Activated T-helper 17 cell treated with anti-CD3 and anti-CD28 coated beads, Interleukin-2, amount 50 U/mL, for 72 hours (primary cell): ENCODE results near the gene NEXN. TPM values are rescaled to one million over a fixed set of nuclear protein-coding genes. Genes with fewer than 3 reads are reported as not detected.
"Not testable (repeated sequence)": the region's sequence is repeated elsewhere in the genome, so short reads cannot be mapped to it uniquely, and the experiment has no call there.

ENCODE experiments used
- ATAC-seq: fragments of 150-1000 bp; cut with Tn5 transposase; replicated peaks from 2 replicates; pipeline ENCODE4 v1.10.0; 2021; ENCODE audit warnings: mild to moderate bottlenecking, moderate library complexity
- H3K27ac Mint-ChIP-seq: one replicate; pipeline ENCODE4 v1.8.0; 2022; ENCODE audit warnings: mixed read lengths
- H3K27me3 Mint-ChIP-seq: one replicate; pipeline ENCODE4 v1.8.0; 2022; ENCODE audit warnings: mixed read lengths
- H3K36me3 Mint-ChIP-seq: one replicate; pipeline ENCODE4 v1.8.0; 2022; ENCODE audit warnings: low read depth, mild to moderate bottlenecking, mixed read lengths
- H3K4me1 Mint-ChIP-seq: one replicate; pipeline ENCODE4 v1.8.0; 2022; ENCODE audit warnings: mixed read lengths
- H3K4me3 Mint-ChIP-seq: one replicate; pipeline ENCODE4 v1.8.0; 2022; ENCODE audit warnings: mild to moderate bottlenecking, mixed read lengths
- H3K9me3 Mint-ChIP-seq: one replicate; pipeline ENCODE4 v1.8.0; 2022; ENCODE audit warnings: mixed read lengths
- total RNA-seq, 2 donors: library from RNA; stranded (reverse); gene quantifications; one replicate each; pipeline ENCODE4 v1.2.3, GENCODE V29; 2022

Gene NEXN
- total RNA-seq, 2 donors from 2014 or later: 0.24 TPM; not detected in 1

DNA sequence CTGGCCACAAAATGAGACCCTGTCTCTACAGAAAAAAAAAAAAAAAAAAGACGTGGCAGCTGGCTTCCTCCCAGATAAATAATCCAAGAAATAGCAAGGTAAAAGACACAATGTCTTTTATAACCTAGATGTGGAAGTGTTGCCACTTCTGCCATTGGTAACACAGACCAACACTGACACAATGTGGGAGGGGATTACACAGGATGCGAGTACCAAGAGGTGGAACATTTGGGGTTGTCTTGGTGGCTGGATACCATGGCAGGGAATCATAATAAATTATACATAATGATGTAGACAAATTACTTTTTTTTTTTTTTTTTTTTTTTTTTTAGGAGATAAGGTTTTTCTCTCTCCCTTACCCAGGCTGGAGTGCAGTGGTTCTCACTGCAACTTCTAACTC is 6.0 kb upstream of the NEXN start:
- H3K4me1 Mint-ChIP-seq: no peaks in the 10 kb centered on the region
- H3K36me3 Mint-ChIP-seq: peaks cover 12% of the 10 kb centered on the region
- H3K27me3 Mint-ChIP-seq: peaks cover 7% of the 10 kb centered on the region
- no peak overlapping the region for H3K27ac Mint-ChIP-seq
- H3K9me3 Mint-ChIP-seq: no peaks in the 10 kb centered on the region
- H3K4me3 Mint-ChIP-seq: no peak overlapping the region
- ATAC-seq: no peak

- H3K4me1 Mint-ChIP-seq: peaks cover 5% of the 10 kb centered on the region
- no peaks in the 10 kb centered on the region for H3K9me3 Mint-ChIP-seq
- H3K36me3 Mint-ChIP-seq: peaks cover 4% of the 10 kb centered on the region
- H3K4me3 Mint-ChIP-seq: peak overlapping the region; percentile 63
- ATAC-seq: peak; percentile 50
- H3K27me3 Mint-ChIP-seq: peaks cover 11% of the 10 kb centered on the region
- no peak overlapping the region for H3K27ac Mint-ChIP-seq
Measured at GRCh38 chr1:77888781-77889642, 588 bp downstream of the NEXN start.

GRCh38 chr1:77889671-77890070 is 1.2 kb downstream of the NEXN start:
- H3K27me3 Mint-ChIP-seq: peaks cover 11% of the 10 kb centered on the region
- no peak for ATAC-seq
- no peaks in the 10 kb centered on the region for H3K36me3 Mint-ChIP-seq
- no peaks in the 10 kb centered on the region for H3K9me3 Mint-ChIP-seq
- H3K4me3 Mint-ChIP-seq: peak overlapping the region; percentile 63
- H3K27ac Mint-ChIP-seq: no peak overlapping the region
- peaks cover 5% of the 10 kb centered on the region for H3K4me1 Mint-ChIP-seq

DNA sequence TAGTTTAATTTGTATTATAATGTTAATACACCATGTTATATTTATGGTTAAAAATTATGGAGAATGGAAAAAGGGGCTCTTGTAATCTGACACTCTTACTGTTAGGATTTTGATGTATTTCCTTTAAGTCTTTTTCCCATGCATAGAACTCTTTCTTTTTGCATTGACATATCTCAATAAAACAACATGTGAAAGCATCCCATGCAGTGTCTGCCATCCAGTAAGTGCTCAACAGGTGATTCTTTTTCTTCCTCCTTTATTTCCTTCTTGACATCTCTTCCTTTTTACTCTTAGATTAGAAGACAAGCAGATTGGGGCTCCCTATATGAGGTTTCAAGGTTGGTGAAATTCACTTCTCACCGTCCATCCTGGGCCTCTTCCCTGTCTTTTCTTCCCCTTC is 2.8 kb downstream of the NEXN start:
- H3K36me3 Mint-ChIP-seq: no peaks in the 10 kb centered on the region
- peaks cover 5% of the 10 kb centered on the region for H3K4me1 Mint-ChIP-seq
- H3K4me3 Mint-ChIP-seq: no peak overlapping the region
- no peaks in the 10 kb centered on the region for H3K9me3 Mint-ChIP-seq
- no peak for ATAC-seq
- peaks cover 11% of the 10 kb centered on the region for H3K27me3 Mint-ChIP-seq
- H3K27ac Mint-ChIP-seq: no peak overlapping the region

GRCh38 chr1:77899647-77900320 is 11.4 kb downstream of the NEXN start:
- H3K27ac Mint-ChIP-seq: no peak overlapping the region
- H3K9me3 Mint-ChIP-seq: no peaks in the 10 kb centered on the region
- H3K4me1 Mint-ChIP-seq: no peaks in the 10 kb centered on the region
- H3K4me3 Mint-ChIP-seq: no peak overlapping the region
- H3K36me3 Mint-ChIP-seq: no peaks in the 10 kb centered on the region
- no peak for ATAC-seq
- H3K27me3 Mint-ChIP-seq: no peaks in the 10 kb centered on the region

DNA sequence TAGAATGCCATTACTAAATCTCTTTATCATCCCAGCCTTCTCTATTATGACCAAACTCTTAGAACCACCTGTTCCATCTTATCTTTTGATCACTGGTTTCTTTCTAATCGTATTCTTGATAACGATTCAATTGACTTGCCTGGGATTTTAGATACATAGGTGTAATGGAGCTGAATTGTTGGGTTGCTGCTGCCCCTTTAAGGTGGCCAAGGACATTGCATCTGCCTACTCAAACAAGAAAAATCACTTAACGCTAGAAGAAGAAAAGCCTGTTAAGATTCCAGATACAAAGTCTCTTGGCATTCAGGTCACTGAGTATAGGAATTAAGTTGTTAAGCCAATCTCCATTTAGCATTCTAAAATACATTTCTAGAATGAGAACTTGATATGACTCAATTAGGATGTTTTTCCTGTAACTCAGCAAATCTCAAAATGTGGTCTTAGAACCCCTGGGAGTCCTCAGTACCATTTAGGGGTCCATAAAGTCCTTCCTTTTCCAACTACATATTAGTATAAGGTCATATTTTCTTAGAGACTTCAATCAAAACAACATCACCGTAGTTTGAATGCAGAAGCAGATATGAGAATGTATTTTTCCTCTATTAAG is 12.4 kb downstream of the NEXN start:
- H3K27ac Mint-ChIP-seq: no peak overlapping the region
- ATAC-seq: no peak
- H3K4me1 Mint-ChIP-seq: no peaks in the 10 kb centered on the region
- no peaks in the 10 kb centered on the region for H3K9me3 Mint-ChIP-seq
- H3K4me3 Mint-ChIP-seq: no peak overlapping the region
- H3K36me3 Mint-ChIP-seq: no peaks in the 10 kb centered on the region
- H3K27me3 Mint-ChIP-seq: no peaks in the 10 kb centered on the region

DNA sequence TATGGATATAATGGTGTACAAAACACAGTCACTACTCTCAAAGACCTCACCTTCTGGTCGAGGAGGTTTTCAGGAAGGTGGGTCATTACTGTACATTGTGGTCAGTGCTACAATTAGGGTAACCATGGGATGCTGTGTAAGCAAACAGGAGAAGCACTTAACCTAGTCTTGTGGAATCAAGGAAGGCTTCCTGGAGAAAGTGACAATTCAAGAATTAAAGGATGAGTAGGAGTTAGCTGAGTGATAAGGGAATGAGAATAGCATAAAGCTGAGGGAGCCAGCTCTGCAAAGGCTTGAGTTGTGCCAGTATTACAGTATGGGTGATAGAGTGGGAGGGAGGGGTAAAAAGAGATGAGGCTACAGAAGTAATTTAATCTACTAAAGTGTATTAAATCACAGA is 17.2 kb downstream of the NEXN start:
- ATAC-seq: no peak
- H3K9me3 Mint-ChIP-seq: no peaks in the 10 kb centered on the region
- H3K4me3 Mint-ChIP-seq: no peak overlapping the region
- H3K4me1 Mint-ChIP-seq: no peaks in the 10 kb centered on the region
- H3K27me3 Mint-ChIP-seq: no peaks in the 10 kb centered on the region
- no peaks in the 10 kb centered on the region for H3K36me3 Mint-ChIP-seq
- H3K27ac Mint-ChIP-seq: no peak overlapping the region

DNA sequence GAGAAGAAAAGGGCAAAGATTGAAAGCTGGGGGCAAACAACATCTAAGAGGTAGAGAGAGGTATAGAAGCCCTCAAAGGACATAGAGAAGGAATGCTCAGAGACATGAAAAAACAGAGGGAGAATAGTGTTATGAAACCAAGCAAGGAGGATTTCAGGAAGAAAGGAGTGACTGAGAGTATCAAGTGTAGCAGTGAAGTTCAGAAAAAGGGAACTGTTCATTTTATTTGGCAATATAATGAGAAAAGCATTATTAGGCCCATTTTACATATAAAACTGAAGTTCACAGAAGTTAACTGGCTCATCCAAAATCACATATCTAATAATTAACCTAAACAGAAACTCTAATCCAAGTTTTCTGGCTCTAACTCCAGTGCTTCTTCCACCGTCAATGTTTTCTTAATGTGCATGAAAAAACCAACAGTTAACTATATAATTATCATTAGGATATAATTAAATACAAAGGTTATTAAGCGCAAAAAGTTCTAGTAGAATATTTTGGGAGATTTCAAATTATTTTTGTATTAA is 17.7 kb downstream of the NEXN start:
- ATAC-seq: no peak
- Mint-ChIP-seq H3K27ac (no peak overlapping the region), H3K27me3 (no peaks in the 10 kb centered on the region), H3K36me3 (no peaks in the 10 kb centered on the region), H3K4me3 (no peak overlapping the region), H3K4me1 (no peaks in the 10 kb centered on the region), H3K9me3 (no peaks in the 10 kb centered on the region)

GRCh38 chr1:77906624-77907023 is 18.2 kb downstream of the NEXN start:
- Mint-ChIP-seq H3K36me3 (no peaks in the 10 kb centered on the region), H3K27ac (no peak overlapping the region), H3K27me3 (no peaks in the 10 kb centered on the region), H3K4me3 (no peak overlapping the region), H3K4me1 (no peaks in the 10 kb centered on the region), H3K9me3 (no peaks in the 10 kb centered on the region)
- no peak for ATAC-seq

DNA sequence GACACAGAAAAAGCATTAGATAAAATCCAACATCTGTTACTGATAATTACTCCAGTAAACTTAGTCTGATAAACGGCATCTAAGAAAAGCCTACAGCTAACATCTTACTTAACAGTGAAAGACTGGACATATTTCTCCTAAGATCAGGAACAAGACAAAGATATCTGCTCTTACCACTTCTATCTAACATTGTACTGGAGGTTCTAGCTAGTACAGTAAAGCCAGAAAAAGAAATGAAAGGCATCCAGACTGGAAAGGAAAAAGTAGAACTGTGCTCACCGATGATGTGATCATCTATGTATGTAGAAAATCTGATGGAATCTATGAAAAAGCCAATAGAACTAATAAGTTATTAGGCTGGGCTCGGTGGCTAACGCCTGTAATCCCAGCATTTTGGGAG is 21.7 kb downstream of the NEXN start:
- Mint-ChIP-seq H3K4me3 (no peak overlapping the region), H3K4me1 (no peaks in the 10 kb centered on the region), H3K27me3 (no peaks in the 10 kb centered on the region), H3K36me3 (no peaks in the 10 kb centered on the region), H3K9me3 (no peaks in the 10 kb centered on the region), H3K27ac (no peak overlapping the region)
- ATAC-seq: no peak

DNA sequence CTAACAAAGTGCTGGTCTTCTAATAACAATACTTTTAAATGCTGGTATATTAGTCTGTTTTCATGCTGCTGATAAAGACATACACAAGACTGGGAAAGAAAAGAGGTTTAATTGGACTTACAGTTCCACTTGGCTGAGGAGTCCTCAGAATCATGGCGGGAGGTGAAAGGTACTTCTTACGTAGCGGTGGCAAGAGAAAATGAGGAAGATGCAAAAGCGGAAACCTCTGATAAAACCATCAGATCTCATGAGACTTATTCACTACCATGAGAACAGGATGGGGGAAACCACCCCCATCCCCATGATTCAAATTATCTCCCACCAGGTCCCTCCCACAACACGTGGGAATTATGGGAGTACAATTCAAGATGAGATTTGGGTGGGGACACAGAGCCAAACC is 30.5 kb downstream of the NEXN start:
- H3K4me3 Mint-ChIP-seq, H3K9me3 Mint-ChIP-seq, H3K27ac Mint-ChIP-seq, H3K27me3 Mint-ChIP-seq, ATAC-seq, H3K4me1 Mint-ChIP-seq, H3K36me3 Mint-ChIP-seq: not testable (repeated sequence)

GRCh38 chr1:77925518-77925917 is 37.1 kb downstream of the NEXN start:
- no peak overlapping the region for H3K27ac Mint-ChIP-seq
- H3K4me3 Mint-ChIP-seq: no peak overlapping the region
- H3K4me1 Mint-ChIP-seq: peaks cover 9% of the 10 kb centered on the region
- peaks cover 3% of the 10 kb centered on the region for H3K27me3 Mint-ChIP-seq
- H3K36me3 Mint-ChIP-seq: no peaks in the 10 kb centered on the region
- no peak for ATAC-seq
- no peaks in the 10 kb centered on the region for H3K9me3 Mint-ChIP-seq

GRCh38 chr1:77925956-77926355 is 37.5 kb downstream of the NEXN start:
- H3K27ac Mint-ChIP-seq: peak overlapping the region; percentile 65
- H3K9me3 Mint-ChIP-seq: no peaks in the 10 kb centered on the region
- no peak for ATAC-seq
- no peaks in the 10 kb centered on the region for H3K36me3 Mint-ChIP-seq
- H3K4me3 Mint-ChIP-seq: peak overlapping the region; percentile 79
- H3K4me1 Mint-ChIP-seq: peaks cover 9% of the 10 kb centered on the region
- peaks cover 3% of the 10 kb centered on the region for H3K27me3 Mint-ChIP-seq

GRCh38 chr1:77926561-77927357 is 38.3 kb downstream of the NEXN start:
- peaks cover 9% of the 10 kb centered on the region for H3K4me1 Mint-ChIP-seq
- peak; percentile 24 for ATAC-seq
- H3K27me3 Mint-ChIP-seq: peaks cover 3% of the 10 kb centered on the region
- H3K27ac Mint-ChIP-seq: peak overlapping the region; percentile 65
- H3K36me3 Mint-ChIP-seq: no peaks in the 10 kb centered on the region
- H3K4me3 Mint-ChIP-seq: peak overlapping the region; percentile 79
- H3K9me3 Mint-ChIP-seq: no peaks in the 10 kb centered on the region
